Measurements from ENCODE around the gene MRPS25.

Gene MRPS25

GRCh38 chr3:15086699-15087098 is 21.6 kb upstream of the MRPS25 start:
- Histone ChIP-seq H3K27me3 (ENCODE audit: insufficient read depth, low read length, poor library complexity, severe bottlenecking) (no peaks in the 10 kb centered on the region), H3F3A (ENCODE audit: low read depth) (no peaks in the 10 kb centered on the region), H3K9me2 (replicated peaks; ENCODE audit: low read depth, low read length) (no peaks in the 10 kb centered on the region), H4K20me1 (ENCODE audit: insufficient read depth, low read length, poor library complexity, severe bottlenecking) (no peaks in the 10 kb centered on the region), H2AFZ (ENCODE audit: low read length) (no peak overlapping the region), H3K36me3 (ENCODE audit: insufficient read depth, low read length) (peaks cover 36% of the 10 kb centered on the region; the same call in 1 of the 2 replicates), H3K4me2 (ENCODE audit: low read depth, low read length, poor library complexity, severe bottlenecking) (no peak overlapping the region), H3K4me3 (ENCODE audit: low read length, poor library complexity, severe bottlenecking) (no peak overlapping the region), H3K79me2 (ENCODE audit: insufficient read depth, low read length) (no peaks in the 10 kb centered on the region), H3K4me1 (ENCODE audit: insufficient read depth, low read length, poor library complexity, severe bottlenecking) (no peaks in the 10 kb centered on the region), H3K9ac (ENCODE audit: low read depth, low read length, poor library complexity, severe bottlenecking) (no peak overlapping the region), H3K9me3 (ENCODE audit: insufficient read depth, low read depth, low read length) (no peaks in the 10 kb centered on the region)
- TF ChIP-seq CTCF (conservative IDR thresholded peaks at IDR 0.05; ENCODE audit: low read length) (no peak), EZH2phosphoT487 (IDR thresholded peaks at IDR 0.05; ENCODE audit: borderline replicate concordance) (no peak)

- Histone ChIP-seq H3K36me3 (ENCODE audit: insufficient read depth, low read length) (peaks cover 36% of the 10 kb centered on the region; the same call in 1 of the 2 replicates), H3K4me3 (ENCODE audit: low read length, poor library complexity, severe bottlenecking) (no peak overlapping the region), H3K9me3 (ENCODE audit: insufficient read depth, low read depth, low read length) (no peaks in the 10 kb centered on the region), H3K4me2 (ENCODE audit: low read depth, low read length, poor library complexity, severe bottlenecking) (no peak overlapping the region), H3K79me2 (ENCODE audit: insufficient read depth, low read length) (no peaks in the 10 kb centered on the region), H3K4me1 (ENCODE audit: insufficient read depth, low read length, poor library complexity, severe bottlenecking) (no peaks in the 10 kb centered on the region), H3K9me2 (replicated peaks; ENCODE audit: low read depth, low read length) (no peaks in the 10 kb centered on the region), H3K27me3 (ENCODE audit: insufficient read depth, low read length, poor library complexity, severe bottlenecking) (no peaks in the 10 kb centered on the region), H2AFZ (ENCODE audit: low read length) (no peak overlapping the region), H3K9ac (ENCODE audit: low read depth, low read length, poor library complexity, severe bottlenecking) (no peak overlapping the region), H3F3A (ENCODE audit: low read depth) (no peaks in the 10 kb centered on the region), H4K20me1 (ENCODE audit: insufficient read depth, low read length, poor library complexity, severe bottlenecking) (no peaks in the 10 kb centered on the region)
- TF ChIP-seq EZH2phosphoT487 (IDR thresholded peaks at IDR 0.05; ENCODE audit: borderline replicate concordance): no peak
- TF ChIP-seq CTCF (conservative IDR thresholded peaks at IDR 0.05; ENCODE audit: low read length): no peak
Measured at GRCh38 chr3:15086263-15086662, 21.1 kb upstream of the MRPS25 start.

DNA sequence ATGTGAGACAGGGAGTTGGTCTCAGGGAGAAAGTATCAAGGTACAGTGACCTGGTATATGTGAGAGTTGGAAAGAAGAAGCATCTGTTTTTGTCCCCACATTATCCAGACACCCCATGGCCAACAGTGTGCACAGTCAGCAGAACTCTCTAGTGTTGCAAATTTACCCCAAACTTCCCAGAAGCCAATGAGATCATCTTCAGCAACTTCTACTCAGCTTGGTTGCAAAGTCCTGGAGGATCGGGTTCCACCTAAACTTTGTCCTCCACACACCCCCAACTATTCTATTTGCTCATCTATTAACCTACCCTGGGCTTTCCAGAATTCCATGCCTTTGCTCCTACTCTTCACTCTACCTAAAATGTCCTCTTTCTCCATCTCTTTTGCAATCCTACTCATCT is 18.1 kb upstream of the MRPS25 start:
- peaks cover 57% of the 10 kb centered on the region; the same call in 1 of the 2 replicates for H3K36me3 ChIP-seq (ENCODE audit: insufficient read depth, low read length)

More for the DNA sequence above, 18.1 kb upstream of the MRPS25 start:
- H3K79me2 ChIP-seq (ENCODE audit: insufficient read depth, low read length): no peaks in the 10 kb centered on the region
- no peaks in the 10 kb centered on the region for H3K4me1 ChIP-seq (ENCODE audit: insufficient read depth, low read length, poor library complexity, severe bottlenecking)
- no peaks in the 10 kb centered on the region for H3K27me3 ChIP-seq (ENCODE audit: insufficient read depth, low read length, poor library complexity, severe bottlenecking)
- H4K20me1 ChIP-seq (ENCODE audit: insufficient read depth, low read length, poor library complexity, severe bottlenecking): no peaks in the 10 kb centered on the region
- H3F3A ChIP-seq (ENCODE audit: low read depth): no peaks in the 10 kb centered on the region
- H3K9ac ChIP-seq (ENCODE audit: low read depth, low read length, poor library complexity, severe bottlenecking): no peak overlapping the region
- no peak overlapping the region for H3K4me3 ChIP-seq (ENCODE audit: low read length, poor library complexity, severe bottlenecking)
- no peak for TF ChIP-seq CTCF (conservative IDR thresholded peaks at IDR 0.05; ENCODE audit: low read length)
- TF ChIP-seq EZH2phosphoT487 (IDR thresholded peaks at IDR 0.05; ENCODE audit: borderline replicate concordance): no peak
- H3K9me3 ChIP-seq (ENCODE audit: insufficient read depth, low read depth, low read length): no peaks in the 10 kb centered on the region
- no peak overlapping the region for H3K4me2 ChIP-seq (ENCODE audit: low read depth, low read length, poor library complexity, severe bottlenecking)
- H2AFZ ChIP-seq (ENCODE audit: low read length): no peak overlapping the region
- H3K9me2 ChIP-seq (replicated peaks; ENCODE audit: low read depth, low read length): no peaks in the 10 kb centered on the region

Measured in Loucy (cell line).